SU-DHL-6 (cell line): ENCODE results near the gene ITGA2B.
"Not testable (repeated sequence)": the region's sequence is repeated elsewhere in the genome, so short reads cannot be mapped to it uniquely, and the experiment has no call there.

ENCODE experiments used
- CTCF ChIP-seq: fragments of 200-600 bp; sonication (generic); IDR thresholded peaks from one replicate; pipeline ENCODE4 v1.5.1; 2017; ENCODE audit warnings: antibody characterized with exemption, mild to moderate bottlenecking, low read length, moderate library complexity; ENCODE audit not compliant: insufficient read depth, poor library complexity, severe bottlenecking
- EZH2phosphoT487 ChIP-seq: fragments of 200-600 bp; sonication (generic), shearing (Covaris generic); conservative IDR thresholded peaks from 2 replicates; pipeline ENCODE4 v1.6.1; 2018; ENCODE audit warnings: mild to moderate bottlenecking, antibody characterized with exemption, low read length, moderate library complexity, mixed read lengths

- TF ChIP-seq CTCF, EZH2phosphoT487: not testable (repeated sequence)
These were observed 42.0 kb downstream of the ITGA2B start for GRCh38 chr17:44347206-44348055.
